Esophagus muscularis mucosa (tissue), 4 donors: ENCODE results near the gene TAS2R16. TPM values are rescaled to one million over a fixed set of nuclear protein-coding genes. Genes with fewer than 3 reads are reported as not detected.

Experiments
- DNase-seq: peaks from one replicate; pipeline ENCODE4 v3.0.0-alpha.2; 2017; ENCODE audit errors: extremely low spot score
- H3K27ac ChIP-seq, 4 donors: fragments of 200-600 bp; sonication (generic); replicated peaks in 1 of 4; 1 replicate in 3 of 4; 2 replicates in 1 of 4; pipeline ENCODE4 v1.5.1; 2016 to 2019; ENCODE audit warnings: mild to moderate bottlenecking in 1 of 4
- H3K27me3 ChIP-seq, 4 donors: fragments of 200-600 bp; sonication (generic); one replicate each; pipeline versions ENCODE4 v1.5.1 to v1.6.0; 2016 to 2019
- H3K36me3 ChIP-seq, 4 donors: fragments of 200-600 bp; sonication (generic); one replicate each; pipeline ENCODE4 v1.5.1; 2016 to 2019
- H3K4me1 ChIP-seq, 4 donors: fragments of 200-600 bp; sonication (generic); one replicate each; pipeline ENCODE4 v1.5.1; 2016 to 2019
- H3K4me3 ChIP-seq, 4 donors: fragments of 200-600 bp; sonication (generic); 1 replicate in 2 of 4; 2 replicates in 2 of 4; pipeline ENCODE4 v1.5.1; 2016 to 2019; ENCODE audit warnings: mild to moderate bottlenecking in 4 of 4, moderate library complexity in 1 of 4
- H3K9me3 ChIP-seq, 4 donors: fragments of 200-600 bp; sonication (generic); 1 replicate in 3 of 4; 2 replicates in 1 of 4; pipeline ENCODE4 v1.5.1; 2016 to 2019
- EP300 ChIP-seq: sonication (generic); formaldehyde crosslinking; IDR thresholded peaks from one replicate; pipeline ENCODE4 v1.6.1; 2017; ENCODE audit warnings: antibody characterized with exemption
- POLR2A ChIP-seq: fragments of 450-650 bp; IDR thresholded peaks from one replicate; pipeline ENCODE4 v1.6.1; 2017; ENCODE audit warnings: antibody characterized with exemption, moderate library complexity, mild to moderate bottlenecking, low read depth
- POLR2AphosphoS5 ChIP-seq, 2 donors: sonication (generic); formaldehyde crosslinking; IDR thresholded peaks; one replicate each; pipeline ENCODE4 v1.6.1; 2017; ENCODE audit warnings: antibody characterized with exemption in 2 of 2
- WGBS: methylation state at CpG from one replicate; pipeline ENCODE4 v1.1.5; 2018; 5-methylcytosine and 5-hydroxymethylcytosine counted together
- intact Hi-C: fragments of 100-400 bp; cut with DNase I; formaldehyde crosslinking; loops from one replicate; pipeline ENCODE4 v1.15.1; 2023
- total RNA-seq, 4 donors: library from RNA; depleted of rRNA; stranded (reverse); fragments of >200 nt; gene quantifications; one replicate each; pipeline versions ENCODE4 v1.1.0 to v1.2.1, GENCODE V29; 2016
- TF ChIP-seq, protein P1 (sequence below), 3 experiments: fragments of 200-600 bp in 2 of 3; fragments of 450-650 bp in 1 of 3; sonication (generic) in 2 of 3; IDR thresholded peaks; one replicate each; pipeline ENCODE4 v1.5.1; 2017 to 2019; ENCODE audit warnings: antibody characterized with exemption in 3 of 3, mild to moderate bottlenecking in 2 of 3, moderate library complexity in 1 of 3

TAS2R16 gene
- total RNA-seq, 4 donors from 2014 or later: not detected

DNA sequence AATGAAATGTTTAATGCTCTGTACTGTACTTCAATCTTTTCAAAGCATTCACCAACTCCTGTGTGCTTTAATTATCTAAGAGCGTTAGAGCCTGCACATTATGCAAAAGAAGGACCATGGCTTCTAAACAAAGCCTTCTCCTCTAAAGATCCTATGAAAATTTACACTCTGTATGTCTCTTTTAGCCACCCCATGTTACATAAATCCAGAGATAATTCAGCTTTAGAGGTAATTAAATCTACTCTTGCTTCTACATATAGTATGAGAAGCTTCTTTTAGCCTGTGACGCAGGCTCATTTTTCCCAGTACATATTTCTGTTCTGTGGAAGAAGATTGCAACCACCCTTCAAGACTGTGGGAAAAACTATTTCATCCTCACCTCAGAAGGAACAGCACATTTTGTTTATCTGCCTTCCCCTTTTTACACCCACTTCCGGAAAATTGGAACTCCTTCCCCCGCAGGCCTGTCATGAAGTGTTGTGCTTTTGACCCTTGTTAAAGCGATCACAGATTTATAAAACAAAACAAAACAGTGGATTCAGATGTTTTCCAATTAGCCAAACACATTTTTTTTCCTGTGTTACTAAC lies 8.1 kb upstream of the TAS2R16 start:
- no peak for TF ChIP-seq EP300
- no peak for TF ChIP-seq POLR2A
- no peak for TF ChIP-seq POLR2AphosphoS5 (IDR thresholded peaks at IDR 0.05)
- TF ChIP-seq, protein P1, sequence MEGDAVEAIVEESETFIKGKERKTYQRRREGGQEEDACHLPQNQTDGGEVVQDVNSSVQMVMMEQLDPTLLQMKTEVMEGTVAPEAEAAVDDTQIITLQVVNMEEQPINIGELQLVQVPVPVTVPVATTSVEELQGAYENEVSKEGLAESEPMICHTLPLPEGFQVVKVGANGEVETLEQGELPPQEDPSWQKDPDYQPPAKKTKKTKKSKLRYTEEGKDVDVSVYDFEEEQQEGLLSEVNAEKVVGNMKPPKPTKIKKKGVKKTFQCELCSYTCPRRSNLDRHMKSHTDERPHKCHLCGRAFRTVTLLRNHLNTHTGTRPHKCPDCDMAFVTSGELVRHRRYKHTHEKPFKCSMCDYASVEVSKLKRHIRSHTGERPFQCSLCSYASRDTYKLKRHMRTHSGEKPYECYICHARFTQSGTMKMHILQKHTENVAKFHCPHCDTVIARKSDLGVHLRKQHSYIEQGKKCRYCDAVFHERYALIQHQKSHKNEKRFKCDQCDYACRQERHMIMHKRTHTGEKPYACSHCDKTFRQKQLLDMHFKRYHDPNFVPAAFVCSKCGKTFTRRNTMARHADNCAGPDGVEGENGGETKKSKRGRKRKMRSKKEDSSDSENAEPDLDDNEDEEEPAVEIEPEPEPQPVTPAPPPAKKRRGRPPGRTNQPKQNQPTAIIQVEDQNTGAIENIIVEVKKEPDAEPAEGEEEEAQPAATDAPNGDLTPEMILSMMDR (IDR thresholded peaks at IDR 0.05): no peak
- Histone ChIP-seq H3K36me3 (no peaks in the 10 kb centered on the region), H3K4me1 (peaks cover 0 to 9% (median 0%) of the 10 kb centered on the region in 4 donors), H3K27me3 (no peaks in the 10 kb centered on the region), H3K27ac (no peak overlapping the region), H3K4me3 (no peak overlapping the region), H3K9me3 (no peaks in the 10 kb centered on the region)
- no peak for DNase-seq
- WGBS: 58% methylated on average over 5 of the region's 5 CpGs
- intact Hi-C loops: no loop called here

DNA sequence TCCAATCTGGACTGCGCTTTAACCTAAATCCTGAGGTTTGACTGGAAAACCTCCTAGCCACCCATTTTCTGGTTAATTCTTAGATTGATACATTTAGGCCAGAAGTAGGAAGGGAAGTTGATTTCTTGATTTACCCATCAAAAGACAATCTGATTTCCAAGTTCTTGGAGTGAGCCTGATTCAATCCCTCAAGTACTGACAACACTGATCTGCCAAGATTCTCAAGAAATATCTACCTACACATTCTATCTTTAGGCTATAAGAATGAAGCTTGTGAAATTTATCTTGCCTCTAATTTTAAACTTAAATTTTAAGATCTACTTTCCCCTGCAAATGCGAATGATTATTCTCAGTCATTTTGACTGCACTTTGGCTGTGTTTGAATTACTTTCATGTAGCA lies 5.9 kb downstream of the TAS2R16 start:
- 85% methylated on average over 2 of the region's 2 CpGs for WGBS
- TF ChIP-seq EP300 (no peak), POLR2AphosphoS5 (IDR thresholded peaks at IDR 0.05) (no peak), POLR2A (no peak)
- TF ChIP-seq, protein P1 (IDR thresholded peaks at IDR 0.05): no peak

DNA sequence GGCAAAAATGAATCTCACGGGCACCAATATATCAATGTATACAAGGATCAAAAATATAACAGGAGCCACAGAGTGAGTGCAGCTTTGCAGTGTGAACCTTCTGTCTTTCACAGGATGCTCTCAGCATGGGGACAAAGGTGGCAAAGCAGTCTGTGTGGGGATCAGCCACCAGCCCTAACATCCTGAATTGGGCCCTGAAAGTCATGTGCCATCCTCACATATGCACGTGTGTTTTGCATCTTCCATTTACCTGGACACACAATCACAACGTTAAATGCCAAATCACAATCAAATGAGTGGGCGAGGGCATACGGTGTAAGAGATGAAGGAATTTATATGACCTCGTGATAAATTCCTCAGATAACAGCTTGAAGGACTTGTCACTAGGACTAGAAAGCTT lies 6.5 kb downstream of the TAS2R16 start:
- no peak for TF ChIP-seq EP300
- no peak for TF ChIP-seq POLR2AphosphoS5 (IDR thresholded peaks at IDR 0.05)
- TF ChIP-seq, protein P1 (IDR thresholded peaks at IDR 0.05): no peak
- TF ChIP-seq POLR2A: no peak
- Histone ChIP-seq H3K4me3 (no peak overlapping the region), H3K36me3 (no peaks in the 10 kb centered on the region), H3K9me3 (no peaks in the 10 kb centered on the region), H3K27me3 (no peaks in the 10 kb centered on the region), H3K4me1 (peaks cover 0 to 10% (median 0%) of the 10 kb centered on the region in 4 donors), H3K27ac (no peak overlapping the region)
- DNase-seq: no peak
- 76% methylated on average over 6 of the region's 6 CpGs for WGBS
- intact Hi-C loops: no loop called here

More for the DNA sequence above, 5.9 kb downstream of the TAS2R16 start:
- Histone ChIP-seq H3K27me3 (no peaks in the 10 kb centered on the region), H3K4me1 (peaks cover 0 to 7% (median 0%) of the 10 kb centered on the region in 4 donors), H3K9me3 (no peaks in the 10 kb centered on the region), H3K4me3 (no peak overlapping the region), H3K27ac (no peak overlapping the region), H3K36me3 (no peaks in the 10 kb centered on the region)
- DNase-seq: no peak
- intact Hi-C loops: no loop called here

DNA sequence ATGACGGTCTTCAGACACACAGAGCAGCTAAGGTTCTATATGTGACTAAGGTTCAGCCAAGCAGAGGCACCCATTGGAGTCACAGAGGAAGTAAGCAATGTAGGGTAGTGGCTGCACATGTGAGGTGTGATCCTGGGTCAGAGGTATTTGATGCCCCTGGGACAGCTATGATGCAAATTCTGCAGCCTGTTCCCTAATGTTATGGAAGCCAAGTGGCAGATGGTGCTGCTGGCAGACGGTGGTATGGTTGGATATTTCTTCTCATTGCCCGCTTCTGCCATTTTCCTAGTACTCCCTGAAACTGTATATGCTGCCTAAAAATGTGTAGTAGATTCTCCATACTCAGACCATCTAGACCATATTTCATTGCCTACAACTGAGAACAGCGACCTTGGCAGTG lies 7.2 kb downstream of the TAS2R16 start:
- no peak for DNase-seq
- no peaks in the 10 kb centered on the region for H3K27me3 ChIP-seq
- intact Hi-C loops: no loop called here
- peaks cover 0 to 10% (median 0%) of the 10 kb centered on the region in 4 donors for H3K4me1 ChIP-seq
- WGBS: 71% methylated on average over 4 of the region's 4 CpGs
- no peak overlapping the region for H3K4me3 ChIP-seq
- no peaks in the 10 kb centered on the region for H3K36me3 ChIP-seq
- TF ChIP-seq POLR2A (no peak), EP300 (no peak), POLR2AphosphoS5 (IDR thresholded peaks at IDR 0.05) (no peak)
- TF ChIP-seq, protein P1 (IDR thresholded peaks at IDR 0.05): no peak
- no peak overlapping the region for H3K27ac ChIP-seq
- H3K9me3 ChIP-seq: no peaks in the 10 kb centered on the region

DNA sequence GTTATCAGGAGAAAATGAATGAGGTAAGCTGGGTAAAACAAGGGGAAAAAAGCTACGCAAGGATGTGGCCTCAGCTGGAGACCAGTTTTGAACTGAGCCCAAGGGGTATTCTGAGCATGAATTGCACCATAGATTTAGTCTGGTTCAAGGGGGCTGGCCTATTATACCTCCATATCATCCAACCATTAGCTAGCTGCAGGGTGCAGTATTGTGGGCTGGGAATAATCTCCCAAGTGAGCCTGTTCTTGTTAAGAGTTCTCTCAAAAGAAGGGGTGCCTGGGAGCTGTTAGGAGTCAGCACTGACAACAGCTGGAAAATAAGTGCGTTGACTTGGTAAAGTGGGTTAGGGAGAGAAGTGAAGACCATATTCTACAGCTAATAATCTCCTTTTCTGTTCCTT lies 8.0 kb downstream of the TAS2R16 start:
- no peak for DNase-seq
- WGBS: 91% methylated on average over 2 of the region's 2 CpGs
- Histone ChIP-seq H3K4me3 (no peak overlapping the region), H3K36me3 (no peaks in the 10 kb centered on the region), H3K27ac (no peak overlapping the region), H3K4me1 (peaks cover 0 to 10% (median 0%) of the 10 kb centered on the region in 4 donors), H3K27me3 (no peaks in the 10 kb centered on the region), H3K9me3 (no peaks in the 10 kb centered on the region)
- TF ChIP-seq EP300: no peak
- TF ChIP-seq, protein P1 (IDR thresholded peaks at IDR 0.05): no peak
- TF ChIP-seq POLR2A: no peak
- no peak for TF ChIP-seq POLR2AphosphoS5 (IDR thresholded peaks at IDR 0.05)
- intact Hi-C loops: no loop called here
